IPS-20b (cell line): ENCODE data around the gene SIAH1.
"Not testable (repeated sequence)": the region's sequence is repeated elsewhere in the genome, so short reads cannot be mapped to it uniquely, and the experiment has no call there.

Experiments
- H3K27ac ChIP-seq: one replicate; pipeline ENCODE4 v1.5.1; 2013; ENCODE audit warnings: low read length
- H3K27me3 ChIP-seq: 2 replicates; pipeline ENCODE4 v1.6.1; 2013; ENCODE audit warnings: mild to moderate bottlenecking, low read length, inconsistent platforms; ENCODE audit not compliant: insufficient read depth
- H3K36me3 ChIP-seq: 2 replicates; pipeline ENCODE4 v1.6.1; 2013; ENCODE audit warnings: low read depth, mild to moderate bottlenecking, inconsistent platforms, low read length, moderate library complexity; ENCODE audit not compliant: insufficient read depth
- H3K4me1 ChIP-seq: 2 replicates; pipeline ENCODE4 v1.6.1; 2013; ENCODE audit warnings: mild to moderate bottlenecking, control low read depth, inconsistent platforms, low read length, moderate library complexity; ENCODE audit not compliant: insufficient read depth
- H3K4me3 ChIP-seq: 2 replicates; pipeline ENCODE4 v1.5.1; 2013; ENCODE audit warnings: mild to moderate bottlenecking, low read length, inconsistent platforms
- H3K9ac ChIP-seq: 2 replicates; pipeline ENCODE4 v1.6.1; 2013; ENCODE audit warnings: low read depth, mild to moderate bottlenecking, inconsistent platforms, low read length, moderate library complexity
- H3K9me3 ChIP-seq: 2 replicates; pipeline ENCODE4 v1.6.1; 2013; ENCODE audit warnings: mild to moderate bottlenecking, low read depth, low read length, inconsistent platforms; ENCODE audit not compliant: insufficient read depth

Gene SIAH1

DNA sequence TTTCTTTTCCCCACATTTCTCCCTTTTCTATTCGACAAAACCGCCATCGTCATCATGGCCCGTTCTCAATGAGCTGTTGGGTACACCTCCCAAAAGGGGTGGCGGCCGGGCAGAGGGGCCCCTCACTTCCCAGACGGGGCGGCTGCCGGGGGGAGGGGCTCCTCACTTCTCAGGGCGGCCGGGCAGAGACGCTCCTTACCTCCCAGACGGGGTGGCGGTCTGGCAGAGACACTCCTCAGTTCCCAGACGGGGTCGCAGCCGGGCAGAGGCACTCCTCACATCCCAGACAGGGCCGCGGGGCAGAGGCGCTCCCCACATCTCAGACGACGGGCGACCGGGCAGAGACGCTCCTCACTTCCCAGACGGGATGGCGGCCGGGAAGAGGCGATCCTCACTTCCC, 31.4 kb upstream of the SIAH1 start:
- H3K4me1 ChIP-seq, H3K36me3 ChIP-seq, H3K4me3 ChIP-seq, H3K27me3 ChIP-seq, H3K9me3 ChIP-seq, H3K27ac ChIP-seq, H3K9ac ChIP-seq: not testable (repeated sequence)

DNA sequence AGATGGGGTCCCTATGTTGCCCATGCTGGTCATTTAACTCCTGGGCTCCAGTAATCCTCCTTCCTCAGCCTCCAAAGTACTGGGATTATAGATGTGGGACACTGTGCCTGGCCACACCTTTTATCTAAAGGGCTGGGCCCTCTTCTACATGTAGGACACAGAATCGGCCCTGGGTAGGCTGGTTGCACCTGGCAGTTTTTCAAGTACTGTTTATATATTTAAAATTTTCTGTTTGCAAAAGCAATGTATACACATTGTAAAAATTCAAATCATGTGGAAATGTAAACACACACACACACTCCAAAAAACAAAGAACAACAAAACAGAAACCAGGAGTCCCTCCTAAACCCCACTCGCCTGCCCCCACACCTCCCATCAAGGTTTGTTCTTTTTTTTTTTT, 28.1 kb upstream of the SIAH1 start:
- H3K27ac ChIP-seq: no peak overlapping the region

DNA sequence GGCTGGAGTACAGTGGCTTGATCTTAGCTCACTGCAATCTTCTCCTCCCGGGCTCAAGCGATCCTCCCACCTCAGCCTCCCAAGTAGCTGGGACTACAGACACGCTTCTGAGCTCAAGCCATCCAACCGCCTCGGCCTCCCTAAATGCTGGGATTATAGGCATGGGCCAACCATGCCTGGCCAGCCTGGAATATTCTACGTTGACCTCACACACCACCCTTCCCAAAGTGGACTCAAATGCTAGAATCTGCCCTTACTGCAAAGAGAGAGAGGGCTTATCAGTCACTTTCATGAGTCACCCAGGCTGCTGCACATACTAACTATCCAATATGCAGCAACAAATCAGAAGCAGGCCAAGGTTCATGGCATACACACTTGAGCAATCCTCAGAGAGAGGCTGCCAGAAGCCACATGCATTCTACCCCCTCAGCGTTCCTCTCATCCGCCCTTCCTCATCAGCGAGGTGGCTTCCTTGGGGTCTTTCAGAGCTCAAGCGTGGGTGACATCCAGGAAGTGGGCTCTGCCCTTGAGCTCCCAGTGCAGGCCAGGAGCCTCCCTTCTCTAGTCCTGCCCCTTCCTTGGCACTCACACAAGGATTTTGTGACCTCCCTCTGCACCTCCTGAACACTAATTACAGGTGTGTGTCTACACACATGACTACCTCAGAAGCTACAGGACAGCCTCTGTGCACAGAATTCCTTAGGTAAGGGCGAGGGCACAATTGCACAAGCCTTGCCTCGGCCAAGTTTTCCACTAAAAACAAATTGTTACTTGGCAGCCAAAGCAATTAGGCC, 24.8 kb upstream of the SIAH1 start:
- H3K9ac ChIP-seq: no peak overlapping the region
- peaks cover 9% of the 10 kb centered on the region; the same call in 1 of the 2 replicates for H3K4me1 ChIP-seq
- H3K27ac ChIP-seq: no peak overlapping the region
- H3K9me3 ChIP-seq: no peaks in the 10 kb centered on the region
- no peaks in the 10 kb centered on the region for H3K27me3 ChIP-seq
- no peaks in the 10 kb centered on the region for H3K36me3 ChIP-seq
- H3K4me3 ChIP-seq: no peak overlapping the region

More for the DNA sequence above, 28.1 kb upstream of the SIAH1 start:
- H3K4me1 ChIP-seq: no peaks in the 10 kb centered on the region
- no peaks in the 10 kb centered on the region for H3K27me3 ChIP-seq
- no peaks in the 10 kb centered on the region for H3K36me3 ChIP-seq
- no peak overlapping the region for H3K4me3 ChIP-seq
- H3K9me3 ChIP-seq: no peaks in the 10 kb centered on the region
- H3K9ac ChIP-seq: no peak overlapping the region

DNA sequence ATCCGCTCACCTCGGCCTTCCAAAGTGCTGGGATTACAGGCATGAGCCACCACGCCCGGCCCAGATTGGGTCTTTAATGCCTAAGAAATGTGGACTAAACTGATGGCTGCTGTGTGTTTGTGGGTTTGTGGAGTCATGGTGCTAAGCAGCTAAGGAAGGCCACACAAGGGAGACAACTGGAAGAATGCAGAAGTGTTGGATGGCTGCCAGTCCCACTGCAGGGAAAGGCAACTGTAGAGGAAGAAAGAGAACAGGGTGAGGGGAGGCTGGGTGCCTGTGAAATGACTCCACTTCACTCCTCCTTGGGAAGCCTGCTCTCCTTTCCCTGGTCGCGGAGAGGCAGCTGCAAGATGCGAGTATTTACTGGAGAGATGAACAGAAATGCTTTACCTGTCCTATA, 23.5 kb upstream of the SIAH1 start:
- Histone ChIP-seq H3K27ac (no peak overlapping the region), H3K9me3 (no peaks in the 10 kb centered on the region), H3K9ac (no peak overlapping the region), H3K27me3 (no peaks in the 10 kb centered on the region), H3K4me3 (no peak overlapping the region), H3K36me3 (no peaks in the 10 kb centered on the region), H3K4me1 (peaks cover 9% of the 10 kb centered on the region; the same call in 1 of the 2 replicates)

DNA sequence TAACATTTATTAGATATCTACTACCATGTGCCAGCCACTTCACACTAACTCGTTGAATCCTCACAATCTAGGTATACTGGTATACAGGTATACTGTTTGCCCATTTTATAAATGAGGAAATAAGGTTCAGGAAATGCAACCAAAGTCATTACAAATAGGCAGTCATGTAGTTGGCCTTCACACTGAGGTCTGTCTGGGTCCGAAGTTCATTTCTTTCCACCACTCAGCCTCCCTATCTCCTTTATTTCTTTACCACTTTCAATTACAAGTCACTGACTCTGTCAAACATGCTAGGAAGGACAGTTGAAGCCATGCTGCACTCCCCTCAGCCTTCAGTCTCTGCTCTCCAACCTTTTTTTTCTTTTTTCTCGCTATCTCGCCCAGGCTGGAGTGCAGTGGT, 20.7 kb upstream of the SIAH1 start:
- H3K9me3 ChIP-seq: no peaks in the 10 kb centered on the region
- H3K27me3 ChIP-seq: no peaks in the 10 kb centered on the region
- no peaks in the 10 kb centered on the region for H3K36me3 ChIP-seq
- no peak overlapping the region for H3K27ac ChIP-seq
- no peak overlapping the region for H3K4me3 ChIP-seq
- H3K9ac ChIP-seq: no peak overlapping the region
- peaks cover 9% of the 10 kb centered on the region; the same call in 1 of the 2 replicates for H3K4me1 ChIP-seq

DNA sequence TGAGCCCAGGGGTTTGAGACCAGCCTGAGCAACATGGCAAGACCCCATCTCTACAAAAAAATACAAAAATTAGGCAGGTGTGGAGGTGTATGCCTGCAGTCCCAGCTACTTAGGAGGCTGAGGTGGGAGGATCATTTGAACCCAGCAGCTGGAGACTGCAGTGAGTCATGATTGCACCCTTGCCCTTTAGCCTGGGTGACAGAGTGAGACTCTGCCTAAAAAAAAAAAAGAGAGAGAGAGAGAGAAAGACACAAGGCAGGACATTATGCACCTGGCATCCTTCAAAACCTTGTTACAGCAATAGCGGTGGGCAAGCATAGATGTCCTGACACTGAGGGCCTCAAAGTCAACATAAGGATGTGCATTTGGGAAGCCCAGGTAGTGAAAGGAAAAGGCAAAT, 19.9 kb upstream of the SIAH1 start:
- Histone ChIP-seq H3K4me1 (peaks cover 9% of the 10 kb centered on the region; the same call in 1 of the 2 replicates), H3K27me3 (no peaks in the 10 kb centered on the region), H3K4me3 (no peak overlapping the region), H3K9me3 (no peaks in the 10 kb centered on the region), H3K36me3 (no peaks in the 10 kb centered on the region), H3K9ac (no peak overlapping the region), H3K27ac (no peak overlapping the region)

DNA sequence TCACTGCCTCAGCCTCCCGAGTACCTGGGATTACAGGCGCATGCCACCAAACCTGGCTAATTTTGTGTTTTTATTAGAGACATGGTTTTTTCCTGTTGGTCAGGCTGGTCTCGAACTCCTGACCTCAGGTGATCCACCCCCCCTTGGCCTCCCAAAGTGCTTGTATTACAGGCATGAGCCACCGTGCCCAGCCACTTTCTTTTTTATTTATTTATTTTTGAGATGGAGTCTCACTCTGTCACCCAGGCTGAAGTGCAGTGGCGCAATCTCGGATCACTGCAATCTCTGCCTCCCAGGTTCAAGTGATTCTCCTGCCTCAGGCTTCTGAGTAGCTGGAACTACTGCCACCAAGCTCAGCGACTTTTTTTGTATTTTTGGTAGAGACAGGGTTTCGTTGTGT, 17.3 kb upstream of the SIAH1 start:
- H3K27ac ChIP-seq, H3K27me3 ChIP-seq, H3K36me3 ChIP-seq, H3K4me1 ChIP-seq, H3K9me3 ChIP-seq, H3K9ac ChIP-seq, H3K4me3 ChIP-seq: not testable (repeated sequence)

DNA sequence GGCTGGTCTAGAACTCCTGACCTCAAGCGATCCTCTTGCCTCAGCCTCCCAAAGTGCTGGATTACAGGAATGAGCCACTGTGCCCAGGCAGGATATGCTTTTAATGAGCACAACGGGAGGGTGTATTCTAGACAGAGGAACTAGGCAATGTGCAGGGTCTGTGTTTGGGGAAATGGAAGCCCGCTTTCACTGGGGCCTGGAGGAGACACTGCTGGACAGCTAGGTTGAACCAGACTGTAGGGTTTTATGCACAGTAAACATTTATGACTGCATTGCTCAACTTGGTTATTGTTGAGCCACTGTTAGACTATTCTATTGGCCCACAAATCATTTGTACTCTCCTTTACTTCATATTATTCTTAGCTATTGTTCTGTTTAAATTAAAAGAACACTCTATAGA, 10.2 kb upstream of the SIAH1 start:
- no peak overlapping the region for H3K9ac ChIP-seq
- H3K4me1 ChIP-seq: no peaks in the 10 kb centered on the region
- H3K27me3 ChIP-seq: no peaks in the 10 kb centered on the region
- H3K27ac ChIP-seq: no peak overlapping the region
- no peak overlapping the region for H3K4me3 ChIP-seq
- no peaks in the 10 kb centered on the region for H3K9me3 ChIP-seq
- H3K36me3 ChIP-seq: no peaks in the 10 kb centered on the region

DNA sequence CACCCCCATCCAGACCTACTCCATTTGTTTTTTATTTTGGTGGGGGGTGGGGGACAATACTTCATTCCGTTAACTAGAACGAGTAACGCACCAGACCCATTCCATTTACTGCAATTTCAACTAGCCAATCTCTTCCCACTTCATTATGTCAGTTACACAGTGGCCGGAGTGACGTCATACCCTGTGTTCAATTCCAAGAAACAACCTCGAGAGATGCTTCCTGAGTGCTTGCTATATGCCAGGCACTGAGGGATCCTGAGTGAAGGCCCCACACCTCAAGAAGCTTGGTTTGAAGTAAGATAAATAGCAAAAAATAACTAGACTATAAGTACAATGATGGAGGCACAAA, 9.1 kb upstream of the SIAH1 start:
- no peaks in the 10 kb centered on the region for H3K9me3 ChIP-seq
- H3K9ac ChIP-seq: no peak overlapping the region
- no peaks in the 10 kb centered on the region for H3K27me3 ChIP-seq
- no peak overlapping the region for H3K27ac ChIP-seq
- no peaks in the 10 kb centered on the region for H3K36me3 ChIP-seq
- H3K4me3 ChIP-seq: no peak overlapping the region
- no peaks in the 10 kb centered on the region for H3K4me1 ChIP-seq

DNA sequence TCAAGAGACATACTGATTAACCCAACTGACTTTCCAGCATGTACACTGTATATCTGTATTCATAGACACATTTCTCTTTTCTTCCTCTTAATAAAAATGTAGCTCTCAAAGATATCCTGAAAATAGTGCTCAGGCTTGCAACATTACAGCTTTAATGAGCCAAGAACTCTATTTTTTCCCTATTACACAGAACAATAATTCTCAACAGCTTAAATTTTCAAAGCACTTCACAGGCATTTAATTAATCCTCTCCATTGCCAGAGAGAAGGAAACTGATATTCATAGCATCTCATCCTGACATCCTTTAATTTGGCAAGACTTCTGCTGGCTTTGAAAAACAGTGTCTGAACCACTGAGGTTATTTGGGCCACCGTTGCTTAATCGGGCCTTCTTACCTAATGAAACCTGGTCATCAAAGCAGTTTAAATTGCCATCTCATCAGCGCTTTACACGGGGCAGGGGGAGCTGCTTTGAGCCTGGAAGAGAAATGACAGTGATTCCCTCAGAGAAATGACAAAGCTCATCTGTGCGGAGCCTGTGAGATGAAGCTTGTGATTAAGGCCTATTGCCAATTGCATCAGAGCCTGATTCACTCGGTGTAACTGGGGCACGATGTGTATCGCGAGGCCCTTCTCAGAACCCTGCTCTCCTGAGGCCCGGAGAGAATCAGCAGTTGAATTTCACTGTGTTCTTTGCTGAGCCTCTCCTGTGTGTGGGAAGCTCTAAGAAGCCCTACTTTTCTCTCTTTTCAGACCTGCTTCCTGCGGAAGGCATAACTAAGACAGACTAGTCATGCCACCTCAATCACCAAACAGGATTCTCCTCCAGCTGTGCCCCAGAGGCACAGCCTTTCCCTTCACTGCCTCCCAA, 8.5 kb upstream of the SIAH1 start:
- Histone ChIP-seq H3K4me1 (no peaks in the 10 kb centered on the region), H3K36me3 (no peaks in the 10 kb centered on the region), H3K9me3 (no peaks in the 10 kb centered on the region), H3K27me3 (no peaks in the 10 kb centered on the region), H3K4me3 (no peak overlapping the region), H3K9ac (no peak overlapping the region), H3K27ac (no peak overlapping the region)

DNA sequence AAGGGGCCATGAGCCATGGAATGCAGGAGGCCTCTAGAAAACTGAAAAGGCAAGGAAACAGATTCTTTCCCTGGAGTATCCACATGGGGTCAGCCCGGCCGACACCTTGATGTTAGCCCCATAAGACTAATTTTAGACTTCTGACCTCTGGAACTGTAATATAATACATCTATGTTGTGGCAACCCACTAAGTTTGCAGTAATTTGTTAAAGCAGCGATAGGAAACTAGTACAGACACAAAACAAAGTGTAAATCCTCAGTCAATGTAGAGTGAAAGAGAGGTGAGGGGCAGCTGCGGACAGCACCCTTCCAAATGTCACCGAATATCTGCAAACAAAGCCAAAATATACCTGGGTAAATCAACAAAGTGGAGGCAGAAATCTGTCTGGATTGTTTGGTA, 7.2 kb upstream of the SIAH1 start:
- Histone ChIP-seq H3K9me3 (no peaks in the 10 kb centered on the region), H3K36me3 (no peaks in the 10 kb centered on the region), H3K4me3 (no peak overlapping the region), H3K4me1 (no peaks in the 10 kb centered on the region; the same call in 1 of the 2 replicates), H3K27me3 (no peaks in the 10 kb centered on the region), H3K9ac (no peak overlapping the region), H3K27ac (no peak overlapping the region)
